B cell (primary cell): Measurements from ENCODE around the gene ABI3BP. TPM values are rescaled to one million over a fixed set of nuclear protein-coding genes. Genes with fewer than 3 reads are reported as not detected.

Experiments
- ATAC-seq: fragments of 200-7000 bp; cut with Tn5 transposase; one replicate; pipeline ENCODE4 v1.10.0; 2021; ENCODE audit warnings: low read depth, mild to moderate bottlenecking, moderate number of reproducible peaks, moderate library complexity
- CTCF ChIA-PET: fragments of 350-600 bp; sonication (Branson Sonifier 250); formaldehyde crosslinking; loops from one replicate; lab custom pipeline; 2021; ENCODE audit warnings: antibody characterized with exemption, inconsistent platforms; lab: Charles Lee
- POLR2A ChIA-PET: fragments of 350-600 bp; sonication (Branson Sonifier 250); formaldehyde crosslinking; loops from one replicate; lab custom pipeline; 2021; ENCODE audit warnings: antibody characterized with exemption; lab: Charles Lee
- DNase-seq: peaks from one replicate; pipeline ENCODE4 v3.0.0; 2013
- H2AFZ ChIP-seq: 2 replicates; pipeline ENCODE4 v1.6.1; 2012; ENCODE audit warnings: mild to moderate bottlenecking, low read depth, low read length; ENCODE audit not compliant: insufficient read depth, poor library complexity, severe bottlenecking
- H3K27ac ChIP-seq, 2 donors: 1 replicate in 1 of 2; 2 replicates in 1 of 2; pipeline ENCODE4 v1.5.1; 2012 to 2013; ENCODE audit warnings: low read length in 2 of 2, mild to moderate bottlenecking in 2 of 2, moderate library complexity in 1 of 2
- H3K27me3 ChIP-seq, 4 experiments: fragments of 200-600 bp in 1 of 4; sonication (generic) in 1 of 4; replicated peaks in 1 of 4; 1 replicate in 2 of 4; 2 replicates in 2 of 4; pipeline versions ENCODE4 v1.6.1 to v1.7.0; 2013 to 2016; ENCODE audit warnings: low read length in 3 of 4, mild to moderate bottlenecking in 2 of 4, mixed read lengths in 1 of 4, moderate library complexity in 1 of 4; ENCODE audit not compliant: insufficient read depth in 4 of 4, control insufficient read depth in 3 of 4; ENCODE audit errors: control extremely low read depth in 1 of 4
- H3K36me3 ChIP-seq, 2 experiments: replicated peaks in 1 of 2; 1 replicate in 1 of 2; 2 replicates in 1 of 2; pipeline versions ENCODE4 v1.6.1 to v1.7.1; 2013; ENCODE audit warnings: low read length in 1 of 2; ENCODE audit not compliant: insufficient read depth in 2 of 2, control insufficient read depth in 1 of 2; ENCODE audit errors: control extremely low read depth in 1 of 2, extremely low read depth in 1 of 2
- H3K4me1 ChIP-seq, 2 donors: fragments of 200-600 bp in 1 of 2; sonication (generic) in 1 of 2; 1 replicate in 1 of 2; 2 replicates in 1 of 2; pipeline versions ENCODE4 v1.5.1 to v1.6.1; 2013 to 2017; ENCODE audit warnings: low read length in 2 of 2; ENCODE audit not compliant: control insufficient read depth in 2 of 2, insufficient read depth in 2 of 2
- H3K4me2 ChIP-seq: replicated peaks from 2 replicates; pipeline ENCODE3; 2012; ENCODE audit warnings: mild to moderate bottlenecking, low read depth, low read length; ENCODE audit not compliant: poor library complexity, severe bottlenecking
- H3K4me3 ChIP-seq, 5 experiments: fragments of 200-600 bp in 1 of 5; sonication (generic) in 1 of 5; 1 replicate in 3 of 5; 2 replicates in 2 of 5; pipeline versions ENCODE4 v1.5.1 to v1.7.0; 2011 to 2016; ENCODE audit warnings: low read length in 4 of 5, mild to moderate bottlenecking in 4 of 5, low read depth in 2 of 5, control low read depth in 1 of 5, moderate library complexity in 1 of 5; ENCODE audit not compliant: insufficient read depth in 1 of 5; ENCODE audit errors: control extremely low read depth in 1 of 5, extremely low read depth in 1 of 5
- H3K79me2 ChIP-seq: fragments of 200-600 bp; sonication (generic); one replicate; pipeline ENCODE4 v1.6.0; 2016; ENCODE audit warnings: low read length; ENCODE audit not compliant: control insufficient read depth, insufficient read depth
- H3K9ac ChIP-seq: fragments of 200-600 bp; sonication (generic); 2 replicates; pipeline ENCODE4 v1.6.1; 2017; ENCODE audit warnings: mild to moderate bottlenecking, low read length, moderate library complexity
- H3K9me3 ChIP-seq, 3 donors: one replicate each; pipeline versions ENCODE4 v1.6.1 to v1.7.1; 2013; ENCODE audit warnings: low read length in 2 of 3; ENCODE audit not compliant: control insufficient read depth in 2 of 3, insufficient read depth in 1 of 3; ENCODE audit errors: control extremely low read depth in 1 of 3
- H4K20me1 ChIP-seq: 2 replicates; pipeline ENCODE4 v1.6.0; 2012; ENCODE audit warnings: mild to moderate bottlenecking, low read length; ENCODE audit not compliant: insufficient read depth, control insufficient read depth, poor library complexity, severe bottlenecking
- H3K27ac Mint-ChIP-seq: one replicate; pipeline ENCODE4 v1.8.0; 2021; ENCODE audit warnings: mixed read lengths
- H3K27me3 Mint-ChIP-seq: one replicate; pipeline ENCODE4 v1.8.0; 2021; ENCODE audit warnings: mixed read lengths
- H3K4me1 Mint-ChIP-seq: one replicate; pipeline ENCODE4 v1.8.0; 2021; ENCODE audit warnings: mixed read lengths
- H3K4me3 Mint-ChIP-seq: one replicate; pipeline ENCODE4 v1.8.0; 2021; ENCODE audit warnings: mixed read lengths
- H3K9me3 Mint-ChIP-seq: one replicate; pipeline ENCODE4 v1.8.0; 2022; ENCODE audit warnings: mixed read lengths; ENCODE audit not compliant: insufficient read depth
- EZH2 ChIP-seq: IDR thresholded peaks from 2 replicates; pipeline ENCODE4 v1.6.1; 2012; ENCODE audit warnings: borderline replicate concordance, low read depth, mild to moderate bottlenecking, moderate library complexity, low read length; ENCODE audit not compliant: insufficient read depth, poor library complexity, severe bottlenecking
- WGBS: methylation state at CpG from one replicate; pipeline ENCODE4 v1.1.5; 2013; ENCODE audit warnings: missing lambda C conversion rate; ENCODE audit not compliant: insufficient coverage; 5-methylcytosine and 5-hydroxymethylcytosine counted together
- intact Hi-C: fragments of 100-400 bp; cut with micrococcal nuclease; formaldehyde crosslinking; loops from one replicate; pipeline ENCODE4 v1.10.0; 2022
- polyA plus RNA-seq: library from polyadenylated mRNA; depleted of rRNA; stranded (reverse); fragments of >200 nt; gene quantifications from 2 replicates; pipeline ENCODE4 v1.2.3, GENCODE V29; 2012
- total RNA-seq, 2 donors: library from RNA; stranded (reverse); fragments of 120-200 nt in 1 of 2; gene quantifications; 1 replicate in 1 of 2; 2 replicates in 1 of 2; pipeline versions ENCODE4 v1.2.3 to v1.2.4, GENCODE V29; 2013 to 2022
- TF ChIP-seq, protein P1 (sequence below): fragments of 200-600 bp; IDR thresholded peaks from one replicate; pipeline ENCODE4 v1.8.0; 2022; ENCODE audit warnings: antibody characterized with exemption, mild to moderate bottlenecking

ABI3BP gene
- total and polyA plus RNA-seq, 2 donors (not counting 1 experiment from before 2014, with no cell fraction given) = not detected

DNA sequence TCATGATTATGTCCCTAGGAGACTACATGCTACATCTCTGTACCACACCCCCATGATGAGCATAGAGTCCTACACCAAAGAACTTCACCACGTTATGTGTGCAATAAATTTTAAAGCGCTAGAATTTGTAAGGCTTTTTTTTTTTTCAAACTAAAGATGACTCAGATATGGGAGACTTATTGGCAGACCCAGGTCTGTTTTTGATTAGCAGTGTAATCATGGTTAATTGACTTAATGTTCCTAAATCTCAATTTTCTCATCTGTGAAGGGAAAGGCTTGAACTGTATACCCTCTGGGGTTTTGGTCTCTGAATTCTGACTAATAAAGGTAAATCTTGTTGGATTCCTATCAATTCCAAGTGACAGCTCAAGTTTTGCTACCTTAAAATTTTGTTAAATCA is 26.4 kb downstream of the ABI3BP start:
- Histone ChIP-seq H2AFZ (no peak overlapping the region), H3K27me3 (no peaks in the 10 kb centered on the region), H3K9me3 (no peaks in the 10 kb centered on the region), H3K9ac (no peak overlapping the region), H3K4me1 (no peaks in the 10 kb centered on the region), H3K36me3 (no peaks in the 10 kb centered on the region), H4K20me1 (no peaks in the 10 kb centered on the region), H3K4me2 (no peak overlapping the region), H3K4me3 (no peak overlapping the region), H3K79me2 (no peaks in the 10 kb centered on the region), H3K27ac (no peak overlapping the region)
- Mint-ChIP-seq H3K27me3 (no peaks in the 10 kb centered on the region), H3K4me1 (no peaks in the 10 kb centered on the region), H3K9me3 (no peaks in the 10 kb centered on the region), H3K27ac (no peak overlapping the region), H3K4me3 (no peak overlapping the region)
- DNase-seq (no peak), ATAC-seq (no peak)
- CTCF ChIA-PET = no interaction called here
- TF ChIP-seq, protein P1, sequence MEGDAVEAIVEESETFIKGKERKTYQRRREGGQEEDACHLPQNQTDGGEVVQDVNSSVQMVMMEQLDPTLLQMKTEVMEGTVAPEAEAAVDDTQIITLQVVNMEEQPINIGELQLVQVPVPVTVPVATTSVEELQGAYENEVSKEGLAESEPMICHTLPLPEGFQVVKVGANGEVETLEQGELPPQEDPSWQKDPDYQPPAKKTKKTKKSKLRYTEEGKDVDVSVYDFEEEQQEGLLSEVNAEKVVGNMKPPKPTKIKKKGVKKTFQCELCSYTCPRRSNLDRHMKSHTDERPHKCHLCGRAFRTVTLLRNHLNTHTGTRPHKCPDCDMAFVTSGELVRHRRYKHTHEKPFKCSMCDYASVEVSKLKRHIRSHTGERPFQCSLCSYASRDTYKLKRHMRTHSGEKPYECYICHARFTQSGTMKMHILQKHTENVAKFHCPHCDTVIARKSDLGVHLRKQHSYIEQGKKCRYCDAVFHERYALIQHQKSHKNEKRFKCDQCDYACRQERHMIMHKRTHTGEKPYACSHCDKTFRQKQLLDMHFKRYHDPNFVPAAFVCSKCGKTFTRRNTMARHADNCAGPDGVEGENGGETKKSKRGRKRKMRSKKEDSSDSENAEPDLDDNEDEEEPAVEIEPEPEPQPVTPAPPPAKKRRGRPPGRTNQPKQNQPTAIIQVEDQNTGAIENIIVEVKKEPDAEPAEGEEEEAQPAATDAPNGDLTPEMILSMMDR = no peak
- TF ChIP-seq EZH2 = no peak
- POLR2A ChIA-PET = no interaction called here
- intact Hi-C loops = no loop called here
- WGBS = no CpG with 5 or more reads among the region's 2 CpGs

DNA sequence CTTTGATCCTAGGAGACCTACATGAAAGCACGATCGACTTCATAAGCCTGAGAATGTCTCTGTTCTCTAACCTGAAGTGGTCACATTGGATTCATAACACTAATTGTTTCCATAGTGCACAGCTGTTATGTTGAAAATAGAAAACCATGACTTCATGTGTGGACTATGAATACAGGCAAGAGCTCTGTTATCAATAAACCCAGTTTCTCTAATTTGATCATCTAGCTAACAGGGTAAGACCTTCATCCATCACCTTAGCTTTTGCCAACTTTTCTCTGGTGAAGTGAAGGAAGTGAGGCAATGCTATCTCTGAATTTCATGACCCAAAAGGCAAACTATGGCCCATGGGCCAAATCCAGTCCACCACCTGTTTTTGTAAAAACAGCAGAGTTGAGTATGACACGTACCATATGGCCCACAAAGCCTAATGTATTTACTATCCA is 27.2 kb downstream of the ABI3BP start:
- Mint-ChIP-seq H3K27me3 (no peaks in the 10 kb centered on the region), H3K4me1 (no peaks in the 10 kb centered on the region), H3K4me3 (no peak overlapping the region), H3K9me3 (no peaks in the 10 kb centered on the region), H3K27ac (no peak overlapping the region)
- H3K27ac ChIP-seq = no peak overlapping the region
- no peaks in the 10 kb centered on the region for H3K36me3 ChIP-seq
- ATAC-seq (no peak), DNase-seq (no peak)
- no peaks in the 10 kb centered on the region for H4K20me1 ChIP-seq
- H2AFZ ChIP-seq = no peak overlapping the region
- no peaks in the 10 kb centered on the region for H3K9me3 ChIP-seq
- CTCF ChIA-PET = no interaction called here
- no peak overlapping the region for H3K4me2 ChIP-seq
- no peak overlapping the region for H3K9ac ChIP-seq
- POLR2A ChIA-PET = no interaction called here
- H3K79me2 ChIP-seq = no peaks in the 10 kb centered on the region
- no peaks in the 10 kb centered on the region for H3K4me1 ChIP-seq
- TF ChIP-seq, protein P1 = no peak
- TF ChIP-seq EZH2 = no peak
- intact Hi-C loops = no loop called here
- 90% methylated on average over 3 of the region's 3 CpGs for WGBS
- H3K4me3 ChIP-seq = no peak overlapping the region
- H3K27me3 ChIP-seq = no peaks in the 10 kb centered on the region
